DOHH2 (cell line): ENCODE measurements around the gene PEG3.
A peak's percentile ranks its signal among the peaks of the same experiment; 100 is the strongest.

ENCODE experiments used
- CTCF ChIP-seq: fragments of 200-600 bp; sonication (generic); IDR thresholded peaks from one replicate; pipeline ENCODE4 v1.5.1; 2014; ENCODE audit warnings: antibody characterized with exemption, mild to moderate bottlenecking, low read depth, low read length; ENCODE audit not compliant: poor library complexity, severe bottlenecking
- EZH2phosphoT487 ChIP-seq: fragments of 200-600 bp; sonication (generic); IDR thresholded peaks from 2 replicates; pipeline ENCODE4 v1.6.1; 2017; ENCODE audit warnings: borderline replicate concordance, mild to moderate bottlenecking, antibody characterized with exemption, low read length, moderate library complexity, mixed read lengths

DNA sequence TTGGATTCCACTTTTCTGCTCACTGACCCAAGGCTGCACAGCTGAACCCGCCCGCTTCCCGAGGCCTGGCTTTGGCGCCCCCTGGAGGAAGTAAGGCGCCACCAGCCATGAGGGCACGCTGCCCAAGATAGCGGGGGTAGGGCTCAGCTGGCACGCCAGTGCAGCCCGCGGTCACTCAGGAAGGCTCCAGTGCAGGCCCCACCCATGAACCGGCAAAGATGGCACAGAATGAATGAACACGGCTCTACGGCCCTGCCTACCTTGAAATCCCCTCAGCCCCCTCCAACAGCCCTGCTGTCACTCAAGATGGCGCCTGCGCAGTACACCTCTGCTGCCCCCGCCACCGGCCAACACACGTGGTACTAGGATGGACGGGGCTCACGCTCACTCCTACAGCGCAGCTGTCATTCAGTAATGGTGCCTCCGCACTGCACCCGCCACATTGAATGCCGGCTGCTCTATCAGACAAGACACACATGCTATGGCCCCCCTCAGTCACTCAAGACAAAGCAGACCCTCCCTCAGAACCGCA, 3.0 kb downstream of the PEG3 start:
- TF ChIP-seq CTCF (peak; percentile 27), EZH2phosphoT487 (no peak)
